SK-N-SH (cell line): ENCODE measurements around the gene ZFP57. TPM values are rescaled to one million over a fixed set of nuclear protein-coding genes. Genes with fewer than 3 reads are reported as not detected.

Experiments
- CTCF ChIA-PET: fragments of 300-600, 350-600 bp; formaldehyde crosslinking; extraction: SDS; loops from one replicate; lab custom pipeline; 2021; lab: Yijun Ruan, JAX
- POLR2A ChIA-PET: fragments of 350-600 bp; sonication (Branson Sonifier 250); formaldehyde crosslinking; extraction: SDS; loops from one replicate; lab custom pipeline; 2020; ENCODE audit warnings: antibody characterized with exemption, inconsistent platforms; lab: Yijun Ruan, JAX
- DNase-seq: peaks from one replicate; pipeline ENCODE4 v3.0.0; 2012
- H2AFZ ChIP-seq: fragments of 200-600 bp; sonication (generic); 2 replicates; pipeline ENCODE4 v1.8.1; 2016; ENCODE audit warnings: antibody characterized with exemption, mild to moderate bottlenecking, low read depth
- H3F3A ChIP-seq: fragments of 200-600 bp; sonication (generic); replicated peaks from 2 replicates; pipeline ENCODE3; 2016; ENCODE audit warnings: antibody characterized with exemption, mild to moderate bottlenecking; ENCODE audit not compliant: insufficient read depth
- H3K27ac ChIP-seq, 2 experiments: fragments of 200-500 bp in 1 of 2; fragments of 200-600 bp in 1 of 2; sonication (Bioruptor generic) in 1 of 2; sonication (generic), shearing (Covaris generic) in 1 of 2; 2 replicates each; pipeline versions ENCODE4 v1.5.1 to v1.6.1; 2014 to 2016; ENCODE audit warnings: low read depth in 2 of 2, inconsistent platforms in 1 of 2, low read length in 1 of 2, mild to moderate bottlenecking in 1 of 2, mixed read lengths in 1 of 2
- H3K27me3 ChIP-seq: fragments of 200-600 bp; sonication (generic), shearing (Covaris generic); 2 replicates; pipeline ENCODE4 v1.6.1; 2016; ENCODE audit warnings: mixed run types; ENCODE audit not compliant: insufficient read depth
- H3K36me3 ChIP-seq, 2 experiments: fragments of 200-500 bp in 1 of 2; fragments of 200-600 bp in 1 of 2; sonication (Bioruptor generic) in 1 of 2; sonication (generic) in 1 of 2; replicated peaks in 1 of 2; 2 replicates each; pipeline versions ENCODE3 to v1.5.1; 2014 to 2016; ENCODE audit warnings: low read length in 1 of 2, mild to moderate bottlenecking in 1 of 2; ENCODE audit not compliant: insufficient read depth in 2 of 2, control insufficient read depth in 1 of 2
- H3K4me1 ChIP-seq, 2 experiments: fragments of 200-500 bp in 1 of 2; fragments of 200-600 bp in 1 of 2; sonication (Bioruptor generic) in 1 of 2; sonication (generic), shearing (Covaris generic) in 1 of 2; 2 replicates each; pipeline versions ENCODE4 v1.5.1 to v1.6.1; 2014 to 2016; ENCODE audit warnings: low read depth in 1 of 2, low read length in 1 of 2, mixed run types in 1 of 2; ENCODE audit not compliant: insufficient read depth in 2 of 2, control insufficient read depth in 1 of 2
- H3K4me2 ChIP-seq: fragments of 200-600 bp; sonication (generic), shearing (Covaris generic); 2 replicates; pipeline ENCODE4 v1.6.1; 2017; ENCODE audit warnings: mixed run types
- H3K4me3 ChIP-seq, 2 experiments: fragments of 200-500 bp in 1 of 2; fragments of 200-600 bp in 1 of 2; sonication (Bioruptor generic) in 1 of 2; sonication (generic), shearing (Covaris generic) in 1 of 2; 2 replicates each; pipeline versions ENCODE4 v1.5.1 to v1.8.1; 2014 to 2016; ENCODE audit warnings: low read depth in 2 of 2, inconsistent platforms in 1 of 2, low read length in 1 of 2, mild to moderate bottlenecking in 1 of 2, mixed read lengths in 1 of 2, moderate library complexity in 1 of 2
- H3K79me2 ChIP-seq: fragments of 200-600 bp; sonication (generic); 2 replicates; pipeline ENCODE4 v1.8.1; 2017; ENCODE audit warnings: mild to moderate bottlenecking; ENCODE audit not compliant: insufficient read depth
- H3K9ac ChIP-seq: fragments of 200-600 bp; sonication (generic); 2 replicates; pipeline ENCODE4 v1.6.1; 2017; ENCODE audit warnings: mixed run types
- H3K9me2 ChIP-seq: fragments of 200-600 bp; sonication (generic); 2 replicates; pipeline ENCODE4 v1.6.1; 2017; ENCODE audit warnings: mixed run types
- H3K9me3 ChIP-seq: fragments of 200-600 bp; sonication (generic); 2 replicates; pipeline ENCODE4 v1.6.1; 2017; ENCODE audit warnings: mixed run types, mild to moderate bottlenecking, moderate library complexity
- H4K20me1 ChIP-seq: fragments of 200-600 bp; sonication (generic); 2 replicates; pipeline ENCODE4 v1.6.1; 2017; ENCODE audit warnings: mild to moderate bottlenecking, mixed run types; ENCODE audit not compliant: insufficient read depth
- CHD2 ChIP-seq: fragments of 150-350 bp; IDR thresholded peaks from 2 replicates; pipeline ENCODE4 v1.6.1; 2018; ENCODE audit warnings: low read length; ENCODE audit not compliant: partially characterized antibody
- ELF1 ChIP-seq: IDR thresholded peaks from 2 replicates; pipeline ENCODE4 v1.4.0; 2012
- FOSL2 ChIP-seq: IDR thresholded peaks from 2 replicates; pipeline ENCODE4 v1.4.0; 2012; ENCODE audit warnings: low read depth, mild to moderate bottlenecking, moderate library complexity, borderline replicate concordance
- FOXM1 ChIP-seq: IDR thresholded peaks from 2 replicates; pipeline ENCODE4 v1.4.0; 2012; ENCODE audit warnings: low read depth, mild to moderate bottlenecking
- MAX ChIP-seq: IDR thresholded peaks from 2 replicates; pipeline ENCODE4 v1.4.0; 2012; ENCODE audit warnings: low read depth
- MXI1 ChIP-seq: IDR thresholded peaks from 2 replicates; pipeline ENCODE4 v1.6.1; 2012; ENCODE audit warnings: mild to moderate bottlenecking, low read depth, low read length, improper control_type of control experiment
- NFIC ChIP-seq: IDR thresholded peaks from 2 replicates; pipeline ENCODE4 v1.4.0; 2012; ENCODE audit warnings: borderline replicate concordance
- NRF1 ChIP-seq: IDR thresholded peaks from 2 replicates; pipeline ENCODE4 v1.6.1; 2012; ENCODE audit warnings: low read depth, mild to moderate bottlenecking, low read length
- POLR2AphosphoS5 ChIP-seq: IDR thresholded peaks from 2 replicates; pipeline ENCODE4 v1.6.1; 2012; ENCODE audit warnings: low read depth, low read length
- RAD21 ChIP-seq: IDR thresholded peaks from 2 replicates; pipeline ENCODE4 v1.6.1; 2012; ENCODE audit warnings: mild to moderate bottlenecking, low read length
- SIN3A ChIP-seq: IDR thresholded peaks from 2 replicates; pipeline ENCODE4 v1.6.1; 2012; ENCODE audit warnings: low read depth, mild to moderate bottlenecking, low read length, moderate library complexity, borderline replicate concordance
- SMC3 ChIP-seq: IDR thresholded peaks from 2 replicates; pipeline ENCODE4 v1.6.1; 2012; ENCODE audit warnings: low read depth, low read length, improper control_type of control experiment
- USF1 ChIP-seq: IDR thresholded peaks from 2 replicates; pipeline ENCODE4 v1.4.0; 2012; ENCODE audit warnings: low read depth, borderline replicate concordance
- ZBTB33 ChIP-seq: IDR thresholded peaks from 2 replicates; pipeline ENCODE4 v1.4.0; 2012; ENCODE audit warnings: low read depth, borderline replicate concordance
- WGBS: methylation state at CpG from one replicate; pipeline ENCODE4 v1.1.6; 2017; ENCODE audit warnings: low lambda C conversion rate; 5-methylcytosine and 5-hydroxymethylcytosine counted together
- polyA plus RNA-seq, 3 experiments: library from polyadenylated mRNA; depleted of rRNA; stranded (reverse); fragments of >200 nt; gene quantifications; 2 replicates each; pipeline ENCODE4 v1.2.3, GENCODE V29; 2012

The ZFP57 gene
- polyA plus RNA-seq, 1 of the 3 experiments (the other 2 are of a cell fraction) = not detected

- no peak for TF ChIP-seq POLR2AphosphoS5
- TF ChIP-seq CHD2 = no peak
- TF ChIP-seq NRF1 = no peak
Measured at GRCh38 chr6:29726001-29726400, 45.0 kb upstream of the ZFP57 start (continued).

GRCh38 chr6:29724937-29725869 lies 44.3 kb upstream of the ZFP57 start:
- H3K9me2 ChIP-seq = no peaks in the 10 kb centered on the region
- H3K36me3 ChIP-seq = no peaks in the 10 kb centered on the region
- no peak overlapping the region for H2AFZ ChIP-seq
- peaks cover 45% of the 10 kb centered on the region; the same call in 1 of the 2 replicates for H3K27me3 ChIP-seq
- no peak overlapping the region for H3K4me2 ChIP-seq
- H3K4me3 ChIP-seq = no peak overlapping the region
- WGBS = 31% methylated on average over 10 of the region's 11 CpGs
- H3K9me3 ChIP-seq = no peaks in the 10 kb centered on the region
- no peaks in the 10 kb centered on the region for H3F3A ChIP-seq
- no peaks in the 10 kb centered on the region for H4K20me1 ChIP-seq
- H3K9ac ChIP-seq = no peak overlapping the region
- ChIA-PET POLR2A (no interaction called here), CTCF (interaction anchor here (0.7 to 4.2 kb wide), 3 partner anchors 9 to 109 kb away, joined by 3 to 21 read pairs (median 4); no protein-coding TSS in a partner anchor)
- no peak for TF ChIP-seq SIN3A
- no peak for TF ChIP-seq ELF1
- no peak for TF ChIP-seq NFIC
- TF ChIP-seq ZBTB33 = no peak
- no peaks in the 10 kb centered on the region for H3K79me2 ChIP-seq
- no peak for DNase-seq
- no peaks in the 10 kb centered on the region; a peak in 1 of 4 replicates for H3K4me1 ChIP-seq
- H3K27ac ChIP-seq = no peak overlapping the region

GRCh38 chr6:29723666-29724588 lies 43.0 kb upstream of the ZFP57 start:
- POLR2A ChIA-PET = no interaction called here

More at GRCh38 chr6:29723666-29724588, 43.0 kb upstream of the ZFP57 start:
- CTCF ChIA-PET = no interaction called here
- Histone ChIP-seq H3K4me1 (no peaks in the 10 kb centered on the region; a peak in 1 of 4 replicates), H4K20me1 (no peaks in the 10 kb centered on the region), H3F3A (no peaks in the 10 kb centered on the region), H3K79me2 (no peaks in the 10 kb centered on the region), H3K9me3 (no peaks in the 10 kb centered on the region), H3K27ac (no peak overlapping the region), H3K9ac (no peak overlapping the region), H3K36me3 (no peaks in the 10 kb centered on the region), H2AFZ (peak overlapping the region; percentile 42; the same call in 1 of the 2 replicates), H3K4me2 (peak overlapping the region; percentile 67), H3K9me2 (no peaks in the 10 kb centered on the region), H3K27me3 (peaks cover 45% of the 10 kb centered on the region; the same call in 1 of the 2 replicates), H3K4me3 (peak overlapping the region; percentile 34 to 57)
- TF ChIP-seq MXI1 (no peak), MAX (no peak), SMC3 (no peak), FOXM1 (no peak), FOSL2 (no peak), USF1 (no peak), RAD21 (no peak), POLR2AphosphoS5 (no peak)
- peak; percentile 27 for DNase-seq
- WGBS = 2% methylated on average over 13 of the region's 76 CpGs
